Uterus (tissue), 4 donors: ENCODE measurements around the gene RBM10. TPM values are rescaled to one million over a fixed set of nuclear protein-coding genes. Genes with fewer than 3 reads are reported as not detected.
A peak's percentile ranks its signal among the peaks of the same experiment; 100 is the strongest.

Source experiments
- DNase-seq, 2 donors: peaks; one replicate each; pipeline ENCODE4 v3.0.0-alpha.2; 2019 to 2020
- H3K27ac ChIP-seq, 2 donors: fragments of 200-600 bp; sonication (generic); 1 replicate in 1 of 2; 2 replicates in 1 of 2; pipeline ENCODE4 v1.5.1; 2016 to 2018
- H3K27me3 ChIP-seq, 2 donors: fragments of 200-600 bp; sonication (generic); one replicate each; pipeline ENCODE4 v1.5.1; 2018 to 2019; ENCODE audit warnings: control low read depth in 1 of 2
- H3K36me3 ChIP-seq, 2 donors: fragments of 200-600 bp; sonication (generic); one replicate each; pipeline ENCODE4 v1.5.1; 2019; ENCODE audit warnings: control low read depth in 1 of 2
- H3K4me1 ChIP-seq, 2 donors: fragments of 200-600 bp; sonication (generic); one replicate each; pipeline ENCODE4 v1.5.1; 2018 to 2019; ENCODE audit warnings: control low read depth in 1 of 2
- H3K4me3 ChIP-seq, 2 donors: fragments of 200-600 bp; sonication (generic); 1 replicate in 1 of 2; 2 replicates in 1 of 2; pipeline ENCODE4 v1.5.1; 2018 to 2019; ENCODE audit warnings: mild to moderate bottlenecking in 1 of 2
- H3K9me3 ChIP-seq, 2 donors: fragments of 200-600 bp; sonication (generic); one replicate each; pipeline ENCODE4 v1.5.1; 2019; ENCODE audit warnings: control low read depth in 1 of 2
- POLR2A ChIP-seq, 2 donors: fragments of 450-650 bp; IDR thresholded peaks; one replicate each; pipeline ENCODE4 v1.6.1; 2016; ENCODE audit warnings: antibody characterized with exemption in 2 of 2, mild to moderate bottlenecking in 1 of 2, moderate library complexity in 1 of 2
- intact Hi-C: fragments of 100-400 bp; cut with DNase I; formaldehyde crosslinking; loops from one replicate; pipeline ENCODE4 v1.15.1; 2023; ENCODE audit warnings: low total_unique reads
- total RNA-seq, 4 donors: library from RNA; depleted of rRNA in 3 of 4; stranded (reverse); fragments of >200 nt in 3 of 4; gene quantifications; one replicate each; pipeline versions ENCODE4 v1.1.0 to v1.2.4, GENCODE V29; 2014 to 2023
- TF ChIP-seq, protein P1 (sequence below), 4 experiments: fragments of 200-600 bp in 2 of 4; fragments of 450-650 bp in 2 of 4; sonication (generic) in 2 of 4; IDR thresholded peaks; one replicate each; pipeline ENCODE4 v1.5.1; 2016 to 2019; ENCODE audit warnings: antibody characterized with exemption in 4 of 4, mild to moderate bottlenecking in 2 of 4, moderate library complexity in 1 of 4
- donor health status: DM: yes; HTN: yes; CAD: no.

The RBM10 gene
- total RNA-seq, 4 donors from 2014 or later, result 4.4 to 45.4 (median 22.3) TPM

DNA sequence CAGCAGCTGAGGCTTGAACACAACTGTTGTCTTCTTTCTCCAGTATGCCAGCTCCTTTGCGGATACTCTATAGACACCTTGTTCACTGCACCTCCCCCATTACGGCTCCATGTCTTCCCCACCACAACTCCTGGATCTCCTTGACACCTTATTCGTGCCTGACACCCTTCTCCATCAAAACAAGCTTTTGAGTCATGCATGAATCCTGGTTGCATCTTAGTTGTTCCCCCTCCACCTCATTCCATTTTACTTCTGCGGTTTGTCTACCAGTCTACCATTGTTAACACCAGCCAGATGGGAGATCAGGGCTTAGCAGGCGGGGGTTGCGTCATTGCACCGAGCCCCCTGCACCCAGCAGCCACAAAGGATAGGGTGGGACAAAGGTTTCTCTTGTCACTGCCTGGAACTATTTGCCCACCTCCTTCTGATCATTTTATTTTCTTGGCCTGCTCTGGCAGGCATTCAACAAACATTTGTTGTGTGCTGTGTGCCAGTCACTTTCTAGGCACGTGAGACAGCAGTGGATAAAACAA, 71.4 kb downstream of the RBM10 start:
- TF ChIP-seq, protein P1, sequence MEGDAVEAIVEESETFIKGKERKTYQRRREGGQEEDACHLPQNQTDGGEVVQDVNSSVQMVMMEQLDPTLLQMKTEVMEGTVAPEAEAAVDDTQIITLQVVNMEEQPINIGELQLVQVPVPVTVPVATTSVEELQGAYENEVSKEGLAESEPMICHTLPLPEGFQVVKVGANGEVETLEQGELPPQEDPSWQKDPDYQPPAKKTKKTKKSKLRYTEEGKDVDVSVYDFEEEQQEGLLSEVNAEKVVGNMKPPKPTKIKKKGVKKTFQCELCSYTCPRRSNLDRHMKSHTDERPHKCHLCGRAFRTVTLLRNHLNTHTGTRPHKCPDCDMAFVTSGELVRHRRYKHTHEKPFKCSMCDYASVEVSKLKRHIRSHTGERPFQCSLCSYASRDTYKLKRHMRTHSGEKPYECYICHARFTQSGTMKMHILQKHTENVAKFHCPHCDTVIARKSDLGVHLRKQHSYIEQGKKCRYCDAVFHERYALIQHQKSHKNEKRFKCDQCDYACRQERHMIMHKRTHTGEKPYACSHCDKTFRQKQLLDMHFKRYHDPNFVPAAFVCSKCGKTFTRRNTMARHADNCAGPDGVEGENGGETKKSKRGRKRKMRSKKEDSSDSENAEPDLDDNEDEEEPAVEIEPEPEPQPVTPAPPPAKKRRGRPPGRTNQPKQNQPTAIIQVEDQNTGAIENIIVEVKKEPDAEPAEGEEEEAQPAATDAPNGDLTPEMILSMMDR (IDR thresholded peaks at IDR 0.05), result no peak
- Histone ChIP-seq H3K9me3 (no peaks in the 10 kb centered on the region), H3K27ac (peak overlapping the region; percentile 95), H3K4me3 (no peak overlapping the region), H3K36me3 (no peaks in the 10 kb centered on the region), H3K27me3 (no peaks in the 10 kb centered on the region), H3K4me1 (peaks cover 0 to 11% of the 10 kb centered on the region in 2 donors)
- intact Hi-C loops, result no loop called here
- DNase-seq, result no peak

DNA sequence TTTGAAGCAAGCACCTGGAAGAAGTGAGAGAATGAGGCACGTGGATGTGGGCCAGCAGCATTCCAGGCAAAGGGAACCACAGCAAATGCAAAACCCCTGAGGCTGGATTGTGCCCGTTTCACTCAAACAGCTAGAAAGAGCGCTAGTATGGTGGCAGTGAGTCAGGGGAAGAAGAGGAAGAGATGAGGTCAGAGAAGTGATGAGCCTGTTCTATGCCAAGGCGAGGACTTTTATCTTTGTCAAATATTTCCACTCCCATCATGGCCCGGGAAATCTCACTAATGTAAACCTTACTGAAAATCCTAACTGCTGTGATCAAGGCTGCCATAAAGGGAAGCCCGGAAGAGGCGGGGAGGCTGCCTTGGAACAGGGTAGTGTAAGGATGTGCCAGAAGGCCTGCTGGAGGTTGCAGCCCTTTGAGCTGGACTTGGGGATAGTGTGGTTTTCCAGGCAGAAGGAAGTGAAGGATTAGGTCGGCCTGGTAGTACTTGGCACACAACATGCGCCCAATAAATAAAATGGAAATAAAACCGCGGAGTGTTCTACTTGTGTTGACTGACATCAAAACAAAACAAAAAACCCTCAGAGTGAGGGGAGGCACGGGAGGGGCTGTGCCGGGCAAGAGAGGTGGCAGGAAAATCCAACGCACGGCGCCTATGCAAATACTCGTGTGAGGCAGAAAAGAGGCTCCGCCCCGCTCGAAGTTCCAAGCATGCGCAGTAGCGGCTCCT, 72.3 kb downstream of the RBM10 start:
- intact Hi-C loops, result no loop called here

DNA sequence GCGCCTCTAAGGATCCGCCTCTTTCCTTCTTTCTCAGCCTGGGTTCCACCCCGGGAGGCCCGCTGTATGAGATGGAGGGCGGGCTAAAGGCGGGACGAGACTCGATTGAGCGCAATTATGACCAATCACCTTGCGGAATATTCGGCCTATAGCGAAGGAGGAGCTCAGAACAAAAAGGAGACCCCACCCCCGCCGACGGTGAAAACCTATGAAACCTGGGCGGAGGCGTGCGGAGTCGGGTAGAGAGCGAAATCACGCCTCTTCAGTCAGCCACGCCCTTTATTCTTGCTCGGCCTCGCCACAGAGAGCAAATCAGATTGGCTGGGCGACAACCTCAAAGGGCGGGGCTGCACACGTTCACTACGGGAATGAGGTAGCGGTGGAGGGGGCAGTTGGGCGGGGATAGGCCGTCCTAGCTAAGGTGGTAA, 72.8 kb downstream of the RBM10 start:
- TF ChIP-seq POLR2A (IDR thresholded peaks at IDR 0.05), result peak in 1 of 2 donors; percentile 6
- TF ChIP-seq, protein P1 (IDR thresholded peaks at IDR 0.05), result no peak
- no peaks in the 10 kb centered on the region for H3K36me3 ChIP-seq
- intact Hi-C loops, result no loop called here
- H3K27ac ChIP-seq, result peak overlapping the region; percentile 95
- peak overlapping the region; percentile 47 to 87 for H3K4me3 ChIP-seq
- no peaks in the 10 kb centered on the region for H3K27me3 ChIP-seq
- peak; percentile 99 to 100 for DNase-seq
- H3K4me1 ChIP-seq, result peaks cover 0 to 11% of the 10 kb centered on the region in 2 donors
- no peaks in the 10 kb centered on the region for H3K9me3 ChIP-seq

More for the DNA sequence above, 72.3 kb downstream of the RBM10 start:
- H3K4me1 ChIP-seq, result peaks cover 0 to 11% of the 10 kb centered on the region in 2 donors
- no peaks in the 10 kb centered on the region for H3K27me3 ChIP-seq
- no peaks in the 10 kb centered on the region for H3K36me3 ChIP-seq
- TF ChIP-seq POLR2A (IDR thresholded peaks at IDR 0.05), result peak in 1 of 2 donors; percentile 28
- TF ChIP-seq, protein P1 (IDR thresholded peaks at IDR 0.05), result no peak
- DNase-seq, result peak in 1 of 2 donors; percentile 44
- no peaks in the 10 kb centered on the region for H3K9me3 ChIP-seq
- peak overlapping the region; percentile 47 to 87 for H3K4me3 ChIP-seq
- peak overlapping the region; percentile 95 for H3K27ac ChIP-seq

DNA sequence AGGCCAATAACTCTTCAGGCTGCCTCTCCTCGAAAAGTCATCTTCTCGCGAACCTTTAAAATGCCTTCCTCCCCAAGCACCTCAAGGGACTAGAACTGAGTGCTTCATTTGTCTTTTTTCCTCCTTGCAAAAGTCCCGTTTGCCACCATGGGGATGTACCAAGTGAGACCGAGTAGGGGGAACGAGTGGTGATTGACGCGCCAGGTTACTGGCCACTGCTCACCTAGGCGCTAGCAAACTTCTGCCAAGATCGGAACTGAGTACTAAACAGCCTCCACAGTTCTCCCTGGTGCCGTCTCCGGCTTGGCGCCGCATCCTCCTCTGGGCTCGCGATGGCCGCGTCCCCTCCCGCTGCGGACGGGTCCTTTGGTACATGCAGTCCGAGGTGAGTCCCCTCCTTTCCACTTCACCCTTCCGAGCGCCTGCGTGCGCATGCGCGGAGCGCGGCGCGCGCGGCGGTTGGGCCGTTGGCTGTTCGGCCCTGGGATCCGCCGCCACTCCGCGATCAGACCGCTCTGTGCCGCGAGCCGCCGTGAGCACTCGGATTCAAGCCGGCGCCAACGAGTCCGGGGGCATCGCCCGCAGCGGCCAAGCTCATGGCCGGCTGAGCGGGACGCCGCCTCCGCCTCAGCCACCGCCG, 73.4 kb downstream of the RBM10 start, which contains the start of gene CDK16:
Gene CDK16, plus strand, starts transcription at position 402 of the 640 bp plus-strand sequence. CDS start 4,877 bp downstream, outside the sequence.
- Histone ChIP-seq H3K36me3 (no peaks in the 10 kb centered on the region), H3K4me3 (peak within 1 kb of the TSS; percentile 47 to 87), H3K27ac (peak within 1 kb of the TSS; percentile 95), H3K9me3 (no peaks in the 10 kb centered on the region), H3K4me1 (peaks cover 0 to 11% of the 10 kb centered on the region in 2 donors), H3K27me3 (no peaks in the 10 kb centered on the region)
- intact Hi-C loops, result no loop called here
- DNase-seq, result peak; percentile 82 to 85
- TF ChIP-seq, protein P1 (IDR thresholded peaks at IDR 0.05), result no peak
- peak; percentile 79 to 94 for TF ChIP-seq POLR2A (IDR thresholded peaks at IDR 0.05)
